ENCODE measurements around the gene STUM. TPM values are rescaled to one million over a fixed set of nuclear protein-coding genes. Genes with fewer than 3 reads are reported as not detected.
"Not testable (repeated sequence)": the region's sequence is repeated elsewhere in the genome, so short reads cannot be mapped to it uniquely, and the experiment has no call there.

The STUM gene, protein sequence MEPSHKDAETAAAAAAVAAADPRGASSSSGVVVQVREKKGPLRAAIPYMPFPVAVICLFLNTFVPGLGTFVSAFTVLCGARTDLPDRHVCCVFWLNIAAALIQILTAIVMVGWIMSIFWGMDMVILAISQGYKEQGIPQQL
- total RNA-seq (2014; rRNA removed; shearing (Covaris generic)), result 0.27 and 0.32 TPM in 2 replicates
- 0.30 and 0.32 TPM in 2 replicates for polyA plus RNA-seq (2015; cell fraction: cytosol; rRNA removed)
- 0.99 and 1.5 TPM in 2 replicates for polyA plus RNA-seq (2015; cell fraction: nucleus; rRNA removed)

GRCh38 chr1:226548256-226549093, at the start of gene STUM:
Gene STUM, plus strand, starts transcription at chr1:226548764. Its CDS starts 141 bp downstream, at chr1:226548905.
- in situ Hi-C loops (cut with HindIII; ENCODE audit: low pct_unique_long_range_greater_than_20kb, low sequenced_read_pairs), result loop anchor here (25.0 kb wide), 1 partner anchor 111 kb away; no protein-coding TSS in a partner anchor
- DNase-seq (ENCODE audit: low read depth, low spot score), result no peak

GRCh38 chr1:226499699-226500098, 48.9 kb upstream of the STUM start:
- DNase-seq (ENCODE audit: low read depth, low spot score); in situ Hi-C loops (cut with HindIII; ENCODE audit: low pct_unique_long_range_greater_than_20kb, low sequenced_read_pairs): not testable (repeated sequence)

DNA sequence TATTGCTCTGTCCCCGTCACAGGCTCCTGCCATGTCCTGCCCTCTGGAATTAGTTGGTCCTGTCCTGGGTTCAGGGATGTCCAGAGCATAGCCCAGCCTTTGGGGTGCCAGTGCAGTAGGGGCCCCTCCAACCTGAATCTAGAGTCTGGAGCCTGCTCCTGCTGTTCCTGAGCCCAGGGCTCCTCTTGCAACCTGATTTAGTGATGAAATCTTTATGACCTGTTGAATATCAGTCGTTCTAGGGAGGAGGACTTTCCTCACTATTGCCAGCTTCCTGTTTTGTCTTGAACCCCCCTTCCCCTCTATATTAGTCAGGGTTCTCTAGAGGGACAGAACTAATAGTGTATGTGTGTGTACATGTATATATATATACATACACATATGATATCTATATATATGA, 42.5 kb upstream of the STUM start:
- DNase-seq (ENCODE audit: low read depth, low spot score), result no peak
- in situ Hi-C loops (cut with HindIII; ENCODE audit: low pct_unique_long_range_greater_than_20kb, low sequenced_read_pairs), result no loop called here

GRCh38 chr1:226506921-226507320, 41.6 kb upstream of the STUM start:
- in situ Hi-C loops (cut with HindIII; ENCODE audit: low pct_unique_long_range_greater_than_20kb, low sequenced_read_pairs), result no loop called here
- DNase-seq (ENCODE audit: low read depth, low spot score), result no peak

- in situ Hi-C loops (cut with HindIII; ENCODE audit: low pct_unique_long_range_greater_than_20kb, low sequenced_read_pairs), result no loop called here
- no peak for DNase-seq (ENCODE audit: low read depth, low spot score)
Measured at GRCh38 chr1:226510453-226510852, 38.1 kb upstream of the STUM start.

DNA sequence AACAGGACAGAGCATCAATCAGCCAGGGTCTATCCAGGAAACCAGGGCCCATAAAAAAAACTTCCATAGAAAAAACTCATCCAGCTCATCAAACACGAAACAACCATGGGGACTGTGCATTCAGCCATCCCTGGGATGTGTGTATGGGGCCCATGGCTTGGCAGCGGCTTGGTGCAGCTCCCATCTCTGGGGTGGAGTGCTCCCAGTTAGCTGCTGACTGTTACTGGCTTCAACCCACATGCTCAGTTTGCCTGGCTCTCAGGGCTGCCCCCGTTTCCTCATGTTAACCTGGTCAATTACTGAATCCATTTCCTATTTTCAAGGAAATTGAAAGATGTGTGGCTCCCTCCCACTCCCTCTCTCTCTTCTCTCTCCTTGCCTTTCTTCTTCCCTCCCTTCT, 37.3 kb upstream of the STUM start:
- in situ Hi-C loops (cut with HindIII; ENCODE audit: low pct_unique_long_range_greater_than_20kb, low sequenced_read_pairs), result no loop called here
- DNase-seq (ENCODE audit: low read depth, low spot score), result no peak

GRCh38 chr1:226512076-226512728, 36.4 kb upstream of the STUM start:
- no peak for DNase-seq (ENCODE audit: low read depth, low spot score)
- in situ Hi-C loops (cut with HindIII; ENCODE audit: low pct_unique_long_range_greater_than_20kb, low sequenced_read_pairs), result no loop called here

DNA sequence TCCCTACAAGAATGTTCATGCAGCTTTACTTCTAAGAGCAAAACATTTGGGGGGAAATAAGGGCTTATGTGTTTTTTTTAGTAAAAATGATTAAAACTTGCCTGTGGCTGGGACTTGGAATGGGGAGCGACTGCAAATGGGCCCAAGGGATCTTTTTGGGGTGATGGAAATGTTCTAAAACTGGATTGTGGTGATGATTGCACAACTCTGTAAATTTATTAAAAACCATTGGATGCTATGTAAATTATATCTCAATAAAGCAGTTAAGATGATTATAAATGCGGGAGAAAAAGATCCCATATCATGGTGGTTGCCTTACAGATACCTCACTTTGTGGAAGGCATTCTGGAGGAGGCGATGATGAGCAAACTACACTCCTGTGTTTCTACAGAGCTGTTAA, 30.2 kb upstream of the STUM start:
- in situ Hi-C loops (cut with HindIII; ENCODE audit: low pct_unique_long_range_greater_than_20kb, low sequenced_read_pairs), result no loop called here
- no peak for DNase-seq (ENCODE audit: low read depth, low spot score)

GRCh38 chr1:226519135-226519534, 29.4 kb upstream of the STUM start:
- in situ Hi-C loops (cut with HindIII; ENCODE audit: low pct_unique_long_range_greater_than_20kb, low sequenced_read_pairs), result no loop called here

DNA sequence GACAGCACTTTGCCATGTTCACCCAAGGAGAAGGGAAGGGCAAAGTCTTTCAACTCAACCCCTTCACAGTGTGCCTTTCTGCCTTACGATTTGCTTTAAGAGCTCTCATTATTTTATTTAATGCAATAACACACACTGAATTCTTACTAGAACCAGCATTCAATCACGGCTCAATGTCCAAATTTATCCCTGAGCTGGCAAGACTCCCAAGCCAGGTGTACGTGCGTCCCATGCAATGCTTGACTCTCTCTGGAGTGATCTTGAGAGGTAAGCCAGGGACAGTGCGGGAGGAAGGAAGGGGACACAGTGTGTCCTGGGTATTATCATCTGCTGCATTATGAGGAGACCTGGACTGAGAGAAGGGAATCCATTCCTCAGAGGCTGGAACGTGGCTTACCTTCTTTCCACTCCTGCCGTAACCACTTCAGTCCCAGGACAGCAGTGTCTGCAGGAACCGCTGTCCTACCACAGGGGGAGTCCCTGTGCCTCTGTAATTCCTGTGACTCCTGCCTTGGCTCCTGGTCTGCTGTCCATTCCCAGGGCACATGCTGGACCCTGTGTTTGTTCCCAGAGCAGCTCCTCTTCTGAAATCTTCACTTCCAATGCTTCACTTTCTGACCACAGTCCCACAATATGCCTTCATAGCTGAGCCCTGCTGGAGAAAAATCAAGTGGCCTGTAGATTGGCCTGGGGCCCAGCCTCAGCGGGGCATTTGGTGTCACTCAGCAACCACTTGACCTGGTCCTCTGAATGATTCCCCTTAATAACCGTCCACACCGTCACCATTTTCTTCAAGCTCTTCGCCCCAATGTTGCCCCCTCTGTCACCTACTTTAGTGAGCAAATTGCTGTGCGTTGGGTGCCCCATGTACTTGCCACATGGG, 28.6 kb upstream of the STUM start:
- no peak for DNase-seq (ENCODE audit: low read depth, low spot score)
- in situ Hi-C loops (cut with HindIII; ENCODE audit: low pct_unique_long_range_greater_than_20kb, low sequenced_read_pairs), result no loop called here

More at GRCh38 chr1:226519135-226519534, 29.4 kb upstream of the STUM start:
- DNase-seq (ENCODE audit: low read depth, low spot score), result no peak

GRCh38 chr1:226520640-226521355, 27.8 kb upstream of the STUM start:
- in situ Hi-C loops (cut with HindIII; ENCODE audit: low pct_unique_long_range_greater_than_20kb, low sequenced_read_pairs), result no loop called here

DNA sequence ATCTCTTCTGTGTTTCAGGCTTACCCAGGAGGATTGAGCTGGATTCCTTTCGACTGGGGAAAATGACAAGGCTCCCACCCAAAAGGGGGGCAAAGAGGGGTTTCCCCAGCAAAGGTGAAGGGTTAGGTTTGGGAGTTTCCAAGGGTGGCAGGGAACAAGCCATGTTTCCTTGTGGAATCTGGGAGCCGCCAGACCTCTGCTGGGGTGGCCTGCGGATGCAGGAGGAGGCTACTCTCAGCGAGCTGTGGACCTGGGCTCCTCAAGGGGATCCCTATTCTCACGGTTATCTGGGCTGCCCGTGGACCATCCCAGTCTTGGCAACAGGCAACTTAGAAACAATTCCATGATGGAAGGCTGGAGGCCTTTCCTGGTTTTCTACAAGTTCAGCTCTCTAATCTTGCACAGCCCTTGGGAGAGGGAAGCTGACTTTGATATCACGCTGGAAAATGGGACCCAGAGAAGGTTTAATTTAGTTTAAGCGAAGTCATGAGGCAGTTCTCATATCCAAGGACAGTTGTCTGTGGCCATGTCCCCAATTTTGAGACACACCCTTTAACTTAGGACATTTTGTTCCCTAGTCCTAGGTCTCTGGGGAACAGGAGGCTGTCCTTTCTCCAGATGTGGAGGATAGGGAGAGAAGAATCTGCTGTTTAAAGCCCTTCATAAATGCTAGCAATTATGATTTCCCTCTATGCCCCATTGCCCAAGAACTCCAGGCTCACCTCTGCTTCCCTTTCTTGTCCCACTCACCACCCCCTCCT, 24.7 kb upstream of the STUM start:
- in situ Hi-C loops (cut with HindIII; ENCODE audit: low pct_unique_long_range_greater_than_20kb, low sequenced_read_pairs), result no loop called here
- DNase-seq (ENCODE audit: low read depth, low spot score), result no peak

More at GRCh38 chr1:226520640-226521355, 27.8 kb upstream of the STUM start:
- DNase-seq (ENCODE audit: low read depth, low spot score), result no peak

DNA sequence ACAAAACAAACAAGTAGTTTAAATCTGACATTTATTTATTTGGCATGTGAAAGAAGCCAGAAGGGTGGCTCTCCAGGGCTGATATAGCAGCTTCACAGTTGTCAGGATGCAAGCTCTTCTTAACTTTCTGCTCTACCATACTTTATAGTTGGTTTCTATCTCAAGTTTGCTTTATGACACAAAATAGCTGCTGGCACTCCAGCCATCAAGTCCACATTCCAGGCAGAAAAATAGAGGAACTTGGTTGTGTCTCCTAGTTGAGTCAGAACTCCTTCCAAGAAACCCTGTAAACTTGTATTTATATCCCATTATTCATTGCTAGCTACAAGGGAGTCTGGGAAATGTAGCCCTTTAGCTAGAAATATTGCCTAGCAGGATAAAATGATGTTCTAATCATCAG, 24.0 kb upstream of the STUM start:
- no peak for DNase-seq (ENCODE audit: low read depth, low spot score)
- in situ Hi-C loops (cut with HindIII; ENCODE audit: low pct_unique_long_range_greater_than_20kb, low sequenced_read_pairs), result no loop called here

DNA sequence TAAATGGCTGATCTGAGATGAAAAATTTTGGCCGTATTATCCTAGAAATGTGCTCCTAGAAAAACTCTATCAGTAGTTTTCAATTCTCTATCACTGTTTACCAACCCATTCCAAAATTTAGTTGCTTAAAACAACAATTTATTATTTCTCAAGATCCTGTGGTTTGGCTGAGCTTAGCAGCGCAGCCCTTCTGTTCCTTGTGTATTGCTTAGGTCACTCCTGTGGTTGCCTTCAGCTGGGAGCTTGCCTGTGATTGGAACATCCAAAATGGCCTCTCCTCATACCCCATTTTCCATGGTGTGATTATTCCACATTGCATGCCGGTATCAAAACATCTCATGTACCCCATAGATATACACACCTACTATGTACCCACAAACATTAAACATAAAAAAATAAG, 22.8 kb upstream of the STUM start:
- no peak for DNase-seq (ENCODE audit: low read depth, low spot score)
- in situ Hi-C loops (cut with HindIII; ENCODE audit: low pct_unique_long_range_greater_than_20kb, low sequenced_read_pairs), result loop anchor here (25.0 kb wide), 1 partner anchor 88 kb away; no protein-coding TSS in a partner anchor

- in situ Hi-C loops (cut with HindIII; ENCODE audit: low pct_unique_long_range_greater_than_20kb, low sequenced_read_pairs), result loop anchor here (25.0 kb wide), 1 partner anchor 90 kb away; no protein-coding TSS in a partner anchor
- DNase-seq (ENCODE audit: low read depth, low spot score), result peak; percentile 71
Measured at GRCh38 chr1:226526801-226527595, 21.6 kb upstream of the STUM start.

Measured in SK-MEL-5 (cell line).